Parathyroid adenoma (tissue), 2 donors: ENCODE data around the gene AGAP5.
A peak's percentile ranks its signal among the peaks of the same experiment; 100 is the strongest.

Experiments
- H2AFZ ChIP-seq: fragments of 300-600 bp; sonication (generic); one replicate; pipeline ENCODE4 v1.7.0; 2017; ENCODE audit warnings: antibody characterized with exemption, mild to moderate bottlenecking
- H3K27ac ChIP-seq: fragments of 300-600 bp; sonication (generic); one replicate; pipeline ENCODE4 v1.7.0; 2017
- H3K27me3 ChIP-seq: fragments of 300-600 bp; sonication (generic); one replicate; pipeline ENCODE4 v1.7.0; 2017; ENCODE audit warnings: low read length; ENCODE audit not compliant: control insufficient read depth, insufficient read depth
- H3K36me3 ChIP-seq: fragments of 300-600 bp; sonication (generic); one replicate; pipeline ENCODE4 v1.7.0; 2017; ENCODE audit warnings: low read length; ENCODE audit not compliant: control insufficient read depth, insufficient read depth
- H3K4me1 ChIP-seq: fragments of 300-600 bp; sonication (generic); one replicate; pipeline ENCODE4 v1.7.0; 2017; ENCODE audit warnings: control low read depth
- H3K4me2 ChIP-seq: fragments of 300-600 bp; sonication (generic); one replicate; pipeline ENCODE4 v1.7.0; 2017; ENCODE audit warnings: low read length
- H3K4me3 ChIP-seq: fragments of 300-600 bp; sonication (generic); one replicate; pipeline ENCODE4 v1.7.0; 2017; ENCODE audit warnings: low read depth, low read length
- H3K79me2 ChIP-seq: fragments of 300-600 bp; sonication (generic); one replicate; pipeline ENCODE4 v1.7.0; 2017; ENCODE audit warnings: control low read depth
- H3K9ac ChIP-seq: fragments of 300-600 bp; sonication (generic); one replicate; pipeline ENCODE4 v1.7.0; 2017; ENCODE audit warnings: mild to moderate bottlenecking
- H3K9me3 ChIP-seq: fragments of 300-600 bp; sonication (generic); one replicate; pipeline ENCODE4 v1.7.0; 2017; ENCODE audit warnings: low read length; ENCODE audit not compliant: control insufficient read depth
- CTCF ChIP-seq: fragments of 300-600 bp; sonication (generic); IDR thresholded peaks from one replicate; pipeline ENCODE4 v1.7.0; 2017; ENCODE audit warnings: antibody characterized with exemption, mild to moderate bottlenecking
- donor health status: primary hyperparathyroidism.

The AGAP5 gene

GRCh38 chr10:73627300-73627699, 70.6 kb downstream of the AGAP5 start:
- Histone ChIP-seq H3K79me2 (peaks cover 5% of the 10 kb centered on the region), H3K27ac (no peak overlapping the region), H3K4me3 (no peak overlapping the region), H3K4me1 (peaks cover 7% of the 10 kb centered on the region), H2AFZ (no peak overlapping the region), H3K9ac (no peak overlapping the region), H3K36me3 (no peaks in the 10 kb centered on the region), H3K27me3 (no peaks in the 10 kb centered on the region), H3K4me2 (no peak overlapping the region), H3K9me3 (no peaks in the 10 kb centered on the region)
- no peak for TF ChIP-seq CTCF

GRCh38 chr10:73625884-73626752, 71.8 kb downstream of the AGAP5 start:
- H3K36me3 ChIP-seq = no peaks in the 10 kb centered on the region
- peaks cover 7% of the 10 kb centered on the region for H3K79me2 ChIP-seq
- TF ChIP-seq CTCF = no peak
- peak overlapping the region; percentile 97 for H3K4me2 ChIP-seq
- H3K9ac ChIP-seq = no peak overlapping the region
- peak overlapping the region; percentile 96 for H3K4me3 ChIP-seq
- H3K9me3 ChIP-seq = no peaks in the 10 kb centered on the region
- H2AFZ ChIP-seq = peak overlapping the region; percentile 89
- peaks cover 7% of the 10 kb centered on the region for H3K4me1 ChIP-seq
- H3K27ac ChIP-seq = peak overlapping the region; percentile 87
- no peaks in the 10 kb centered on the region for H3K27me3 ChIP-seq

- Histone ChIP-seq H3K36me3 (no peaks in the 10 kb centered on the region), H3K4me2 (peak overlapping the region; percentile 97), H3K79me2 (peaks cover 14% of the 10 kb centered on the region), H2AFZ (peak overlapping the region; percentile 89), H3K4me3 (peak overlapping the region; percentile 96), H3K9ac (peak overlapping the region; percentile 89), H3K9me3 (no peaks in the 10 kb centered on the region), H3K4me1 (peaks cover 7% of the 10 kb centered on the region), H3K27ac (peak overlapping the region; percentile 87), H3K27me3 (no peaks in the 10 kb centered on the region)
- peak; percentile 7 for TF ChIP-seq CTCF
Observed at GRCh38 chr10:73625004-73625883, 72.7 kb downstream of the AGAP5 start.
